Measurements from ENCODE around the gene NSUN6. TPM values are rescaled to one million over a fixed set of nuclear protein-coding genes. Genes with fewer than 3 reads are reported as not detected.

NSUN6 gene
- polyA plus RNA-seq, 3 donors: 1.2 to 5.1 (median 3.1) TPM

DNA sequence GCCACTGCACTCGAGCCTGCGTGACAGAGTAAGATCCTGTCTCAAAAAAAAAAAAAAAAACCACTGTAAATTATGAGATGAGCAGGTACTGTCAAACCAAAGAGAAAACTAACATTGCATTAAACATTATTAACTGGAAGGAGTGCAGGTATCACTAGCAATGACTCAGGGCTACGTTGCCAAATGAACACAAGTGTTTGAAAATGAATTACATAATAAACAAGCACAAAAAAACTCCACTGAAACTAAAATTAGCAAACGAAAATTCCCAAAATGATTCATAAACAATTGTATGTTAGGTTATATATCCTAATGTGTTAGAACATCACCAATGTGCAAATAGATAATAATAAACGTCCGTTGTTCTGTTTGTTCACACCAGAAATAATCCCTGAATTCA, 42.8 kb downstream of the NSUN6 start:
- no peak for TF ChIP-seq CTCF (IDR thresholded peaks at IDR 0.05)
- Histone ChIP-seq H3K79me2 (ENCODE audit: insufficient read depth, low read length) (no peaks in the 10 kb centered on the region), H3K4me1 (ENCODE audit: control insufficient read depth in 1 of 2, insufficient read depth in 2 of 2, low read length in 2 of 2) (no peaks in the 10 kb centered on the region), H3K27ac (ENCODE audit: low read depth in 1 of 2, low read length in 2 of 2) (no peak overlapping the region), H3K36me3 (replicated peaks in 1 of 2; ENCODE audit: control insufficient read depth in 1 of 2, insufficient read depth in 2 of 2, low read length in 2 of 2) (peaks cover 18 to 41% of the 10 kb centered on the region in 2 donors), H3K4me3 (replicated peaks in 1 of 3; ENCODE audit: low read depth in 2 of 3, low read length in 3 of 3) (no peak overlapping the region), H3K9me3 (replicated peaks in 1 of 2; ENCODE audit: control insufficient read depth in 1 of 2, insufficient read depth in 1 of 2, low read length in 2 of 2) (no peaks in the 10 kb centered on the region), H3K9ac (ENCODE audit: insufficient read depth, low read length, poor library complexity, severe bottlenecking) (no peak overlapping the region), H4K20me1 (ENCODE audit: insufficient read depth, low read length) (no peaks in the 10 kb centered on the region), H3K4me2 (replicated peaks; ENCODE audit: extremely low read depth, low read length, poor library complexity, severe bottlenecking) (no peak overlapping the region), H2AFZ (ENCODE audit: insufficient read depth, low read depth, low read length, poor library complexity, severe bottlenecking) (no peak overlapping the region), H3K27me3 (ENCODE audit: control insufficient read depth in 2 of 2, insufficient read depth in 2 of 2, low read length in 2 of 2) (no peaks in the 10 kb centered on the region)
- Mint-ChIP-seq H3K4me3 (no peak overlapping the region), H3K36me3 (peaks cover 33 to 35% of the 10 kb centered on the region in 2 donors), H3K9me3 (no peaks in the 10 kb centered on the region), H3K4me1 (no peaks in the 10 kb centered on the region), H3K27me3 (ENCODE audit: low read depth in 3 of 3) (peaks cover 0 to 4% (median 0%) of the 10 kb centered on the region in 3 donors), H3K27ac (no peak overlapping the region)
- WGBS (ENCODE audit: insufficient coverage): 100% methylated on average over 2 of the region's 6 CpGs
- DNase-seq: peak in 1 of 3 donors; percentile 5
- intact Hi-C loops (cut with micrococcal nuclease): no loop called here

- no peak overlapping the region for H2AFZ ChIP-seq (ENCODE audit: insufficient read depth, low read depth, low read length, poor library complexity, severe bottlenecking)
- no peaks in the 10 kb centered on the region for H3K4me1 ChIP-seq (ENCODE audit: control insufficient read depth in 1 of 2, insufficient read depth in 2 of 2, low read length in 2 of 2)
- H3K4me2 ChIP-seq (replicated peaks; ENCODE audit: extremely low read depth, low read length, poor library complexity, severe bottlenecking): no peak overlapping the region
- H3K36me3 Mint-ChIP-seq: peaks cover 31 to 33% of the 10 kb centered on the region in 2 donors
- no peaks in the 10 kb centered on the region for H3K9me3 Mint-ChIP-seq
- H4K20me1 ChIP-seq (ENCODE audit: insufficient read depth, low read length): no peaks in the 10 kb centered on the region
- no peak overlapping the region for H3K27ac Mint-ChIP-seq
- H3K36me3 ChIP-seq (replicated peaks in 1 of 2; ENCODE audit: control insufficient read depth in 1 of 2, insufficient read depth in 2 of 2, low read length in 2 of 2): peaks cover 12 to 36% of the 10 kb centered on the region in 2 donors
- no peak overlapping the region for H3K4me3 ChIP-seq (replicated peaks in 1 of 3; ENCODE audit: low read depth in 2 of 3, low read length in 3 of 3)
- H3K79me2 ChIP-seq (ENCODE audit: insufficient read depth, low read length): no peaks in the 10 kb centered on the region
- intact Hi-C loops (cut with micrococcal nuclease): no loop called here
- no peak for TF ChIP-seq CTCF (IDR thresholded peaks at IDR 0.05)
- no peaks in the 10 kb centered on the region for H3K27me3 ChIP-seq (ENCODE audit: control insufficient read depth in 2 of 2, insufficient read depth in 2 of 2, low read length in 2 of 2)
- no peak overlapping the region for H3K27ac ChIP-seq (ENCODE audit: low read depth in 1 of 2, low read length in 2 of 2)
- no peaks in the 10 kb centered on the region for H3K9me3 ChIP-seq (replicated peaks in 1 of 2; ENCODE audit: control insufficient read depth in 1 of 2, insufficient read depth in 1 of 2, low read length in 2 of 2)
- peaks cover 0 to 4% (median 0%) of the 10 kb centered on the region in 3 donors for H3K27me3 Mint-ChIP-seq (ENCODE audit: low read depth in 3 of 3)
- no CpG with 5 or more reads among the region's 1 CpG for WGBS (ENCODE audit: insufficient coverage)
- H3K4me1 Mint-ChIP-seq: no peaks in the 10 kb centered on the region
- peak in 1 of 3 donors; percentile 7 for DNase-seq
- H3K9ac ChIP-seq (ENCODE audit: insufficient read depth, low read length, poor library complexity, severe bottlenecking): no peak overlapping the region
- no peak overlapping the region for H3K4me3 Mint-ChIP-seq
These were observed 43.6 kb downstream of the NSUN6 start for GRCh38 chr10:18607503-18608378.
